NB4 (cell line): ENCODE measurements around the gene ZNF765.

ENCODE experiments used
- CTCF ChIP-seq: IDR thresholded peaks from one replicate; pipeline ENCODE4 v1.5.1; 2012; ENCODE audit warnings: low read depth, low read length
- MAX ChIP-seq: IDR thresholded peaks from 2 replicates; pipeline ENCODE4 v1.6.1; 2011; ENCODE audit warnings: low read depth, low read length
- MYC ChIP-seq: IDR thresholded peaks from 2 replicates; pipeline ENCODE4 v1.6.1; 2011; ENCODE audit warnings: low read depth, low read length
- POLR2A ChIP-seq: IDR thresholded peaks from 2 replicates; pipeline ENCODE4 v1.6.1; 2011; ENCODE audit warnings: mild to moderate bottlenecking; ENCODE audit not compliant: insufficient read length; ENCODE audit errors: extremely low read depth

- TF ChIP-seq CTCF (peak; percentile 6), POLR2A (peak; percentile 89), MAX (0 out of 2 replicates have a peak, but pooled peaks have one; percentile 35), MYC (peak; percentile 64; the same call in 1 of the 2 replicates)
Measured at GRCh38 chr19:53431399-53432087, 36.6 kb downstream of the ZNF765 start, which contains the start of gene ZNF761.
